Gastrocnemius medialis (tissue), 4 donors: Measurements from ENCODE around the gene TMEM220. TPM values are rescaled to one million over a fixed set of nuclear protein-coding genes. Genes with fewer than 3 reads are reported as not detected.

Experiments used
- ATAC-seq, 2 donors: fragments of 150-250 bp; one replicate each; pipeline ENCODE4 v1.9.1; 2016
- DNase-seq, 2 donors: peaks; one replicate each; pipeline ENCODE4 v3.0.0-alpha.2; 2019
- H3K27ac ChIP-seq, 4 donors: fragments of 200-600 bp; sonication (generic); 1 replicate in 1 of 4; 2 replicates in 3 of 4; pipeline ENCODE4 v1.5.1; 2016 to 2018; ENCODE audit warnings: mild to moderate bottlenecking in 2 of 4, moderate library complexity in 1 of 4
- H3K27me3 ChIP-seq, 3 donors: fragments of 200-600 bp; sonication (generic) in 2 of 3; 1 replicate in 1 of 3; 2 replicates in 2 of 3; pipeline versions ENCODE4 v1.5.1 to v1.6.0; 2016 to 2019; ENCODE audit warnings: mild to moderate bottlenecking in 1 of 3, moderate library complexity in 1 of 3
- H3K36me3 ChIP-seq, 2 donors: fragments of 200-600 bp; sonication (generic) in 1 of 2; one replicate each; pipeline ENCODE4 v1.5.1; 2017 to 2018
- H3K4me1 ChIP-seq, 2 donors: fragments of 200-600 bp; sonication (generic) in 1 of 2; one replicate each; pipeline ENCODE4 v1.5.1; 2016 to 2017; ENCODE audit warnings: mild to moderate bottlenecking in 2 of 2
- H3K4me3 ChIP-seq, 4 donors: fragments of 200-600 bp; sonication (generic) in 3 of 4; 1 replicate in 1 of 4; 2 replicates in 3 of 4; pipeline ENCODE4 v1.5.1; 2016 to 2019; ENCODE audit warnings: mild to moderate bottlenecking in 2 of 4
- H3K9me3 ChIP-seq, 3 donors: fragments of 200-600 bp; sonication (generic) in 2 of 3; 1 replicate in 1 of 3; 2 replicates in 2 of 3; pipeline ENCODE4 v1.5.1; 2016 to 2019
- POLR2A ChIP-seq, 2 donors: fragments of 450-650 bp; IDR thresholded peaks; one replicate each; pipeline ENCODE4 v1.6.1; 2017; ENCODE audit warnings: antibody characterized with exemption in 2 of 2, mild to moderate bottlenecking in 2 of 2, moderate library complexity in 2 of 2
- in situ Hi-C, 4 donors: fragments of 200-750 bp; cut with MboI; loops; one replicate each; pipeline versions ENCODE4 v1.15.0 to v1.8.0; 2017; ENCODE audit warnings: low sequenced_read_pairs in 4 of 4
- intact Hi-C: fragments of 100-400 bp; cut with DNase I; formaldehyde crosslinking; loops from one replicate; pipeline ENCODE4 v1.15.1; 2023; ENCODE audit warnings: low total_unique reads
- total RNA-seq, 4 donors: library from RNA; depleted of rRNA; stranded (reverse); fragments of >200 nt; gene quantifications; one replicate each; pipeline versions ENCODE4 v1.1.0 to v1.2.3, GENCODE V29; 2016
- TF ChIP-seq, protein P1 (sequence below), 5 experiments: fragments of 450-650 bp in 3 of 5; fragments of 200-600 bp in 2 of 5; sonication (generic) in 2 of 5; IDR thresholded peaks in 4 of 5; conservative IDR thresholded peaks in 1 of 5; 1 replicate in 4 of 5; 2 replicates in 1 of 5; pipeline ENCODE4 v1.5.1; 2016 to 2019; ENCODE audit warnings: antibody characterized with exemption in 5 of 5, mild to moderate bottlenecking in 3 of 5, moderate library complexity in 3 of 5

Gene TMEM220
- total RNA-seq, 4 donors from 2014 or later: 3.7 to 8.6 (median 3.9) TPM

DNA sequence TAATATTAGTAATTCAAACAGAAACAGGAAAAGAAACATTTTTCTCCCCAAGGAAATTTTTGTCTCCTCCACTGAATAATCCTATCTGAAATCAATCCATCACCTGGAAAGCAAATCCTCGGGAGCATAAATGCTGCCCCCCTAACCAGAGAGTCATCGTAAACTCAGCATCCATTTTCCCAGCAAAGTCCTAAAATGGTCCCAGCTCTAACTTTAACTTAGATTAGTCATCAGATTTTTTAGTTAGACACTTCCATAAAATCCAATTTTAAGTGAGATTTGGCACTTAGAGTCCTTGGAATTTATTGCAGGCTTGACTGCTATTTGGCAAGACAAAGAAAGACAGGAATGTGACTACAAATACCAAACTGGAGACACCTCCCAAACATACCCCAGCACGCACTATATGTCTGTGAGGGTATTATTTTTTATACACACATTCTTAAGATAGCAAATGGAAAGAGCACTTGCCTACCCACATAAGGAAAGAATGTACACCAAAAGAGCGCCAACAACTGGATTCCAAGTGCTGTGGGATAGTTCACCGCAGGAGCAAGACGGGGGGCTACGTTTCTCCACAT, 47.9 kb downstream of the TMEM220 start:
- no peak for DNase-seq
- Histone ChIP-seq H3K4me1 (no peaks in the 10 kb centered on the region), H3K27ac (no peak overlapping the region), H3K4me3 (no peak overlapping the region), H3K27me3 (no peaks in the 10 kb centered on the region), H3K36me3 (peaks cover 2 to 81% of the 10 kb centered on the region in 2 donors), H3K9me3 (no peaks in the 10 kb centered on the region)
- no peak for ATAC-seq
- intact Hi-C loops: no loop called here
- no peak for TF ChIP-seq POLR2A (IDR thresholded peaks at IDR 0.05)
- TF ChIP-seq, protein P1, sequence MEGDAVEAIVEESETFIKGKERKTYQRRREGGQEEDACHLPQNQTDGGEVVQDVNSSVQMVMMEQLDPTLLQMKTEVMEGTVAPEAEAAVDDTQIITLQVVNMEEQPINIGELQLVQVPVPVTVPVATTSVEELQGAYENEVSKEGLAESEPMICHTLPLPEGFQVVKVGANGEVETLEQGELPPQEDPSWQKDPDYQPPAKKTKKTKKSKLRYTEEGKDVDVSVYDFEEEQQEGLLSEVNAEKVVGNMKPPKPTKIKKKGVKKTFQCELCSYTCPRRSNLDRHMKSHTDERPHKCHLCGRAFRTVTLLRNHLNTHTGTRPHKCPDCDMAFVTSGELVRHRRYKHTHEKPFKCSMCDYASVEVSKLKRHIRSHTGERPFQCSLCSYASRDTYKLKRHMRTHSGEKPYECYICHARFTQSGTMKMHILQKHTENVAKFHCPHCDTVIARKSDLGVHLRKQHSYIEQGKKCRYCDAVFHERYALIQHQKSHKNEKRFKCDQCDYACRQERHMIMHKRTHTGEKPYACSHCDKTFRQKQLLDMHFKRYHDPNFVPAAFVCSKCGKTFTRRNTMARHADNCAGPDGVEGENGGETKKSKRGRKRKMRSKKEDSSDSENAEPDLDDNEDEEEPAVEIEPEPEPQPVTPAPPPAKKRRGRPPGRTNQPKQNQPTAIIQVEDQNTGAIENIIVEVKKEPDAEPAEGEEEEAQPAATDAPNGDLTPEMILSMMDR (IDR thresholded peaks at IDR 0.05 in 4 of 5, conservative IDR thresholded peaks at IDR 0.05 in 1 of 5): no peak
- in situ Hi-C loops: no loop called here

DNA sequence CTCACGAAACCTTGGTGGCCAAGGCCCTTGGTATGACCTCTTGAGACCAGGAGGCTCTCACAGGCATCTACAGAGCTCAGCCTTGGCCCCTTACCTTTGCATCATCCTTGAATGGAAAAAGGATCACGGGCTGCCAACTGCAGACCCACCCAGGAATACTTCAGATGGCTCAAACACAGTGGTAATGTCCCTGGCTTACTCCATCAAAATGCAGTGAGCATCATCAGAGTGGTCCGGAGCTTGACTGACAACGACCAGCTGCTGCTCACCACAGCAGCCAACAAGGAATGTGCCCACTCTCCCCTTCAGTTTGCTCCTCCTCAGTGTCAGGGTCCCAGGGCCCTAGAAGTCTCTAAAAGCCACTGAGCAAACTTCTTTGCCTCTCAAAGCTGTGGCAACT, 55.1 kb downstream of the TMEM220 start:
- H3K36me3 ChIP-seq: peaks cover 0 to 37% of the 10 kb centered on the region in 2 donors
- DNase-seq (no peak), ATAC-seq (no peak)
- no peak overlapping the region for H3K27ac ChIP-seq
- H3K4me3 ChIP-seq: no peak overlapping the region
- no peaks in the 10 kb centered on the region for H3K27me3 ChIP-seq
- in situ Hi-C loops (no loop called here), intact Hi-C loops (no loop called here)
- no peaks in the 10 kb centered on the region for H3K9me3 ChIP-seq
- H3K4me1 ChIP-seq: no peaks in the 10 kb centered on the region
- TF ChIP-seq, protein P1 (IDR thresholded peaks at IDR 0.05 in 4 of 5, conservative IDR thresholded peaks at IDR 0.05 in 1 of 5): no peak

DNA sequence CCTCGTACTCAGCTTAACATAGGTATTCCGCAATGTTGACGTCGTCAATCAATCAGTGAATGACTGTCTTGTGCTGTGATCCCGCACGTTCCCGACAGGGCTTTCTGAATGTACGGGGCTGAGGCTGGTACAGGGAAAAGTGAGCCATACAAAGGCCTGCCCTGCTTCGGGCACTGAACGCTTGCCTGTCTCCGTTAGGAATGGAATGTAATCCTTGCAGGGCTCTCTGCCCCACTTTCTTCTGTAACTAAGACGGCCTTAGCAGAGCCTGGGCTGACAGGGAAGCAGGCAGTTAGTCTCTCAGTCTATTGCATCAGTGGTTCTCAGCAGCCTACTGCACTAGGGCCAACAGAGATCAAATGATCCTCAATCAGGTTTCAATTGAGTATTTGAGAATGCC, 56.5 kb downstream of the TMEM220 start:
- TF ChIP-seq, protein P1 (IDR thresholded peaks at IDR 0.05 in 4 of 5, conservative IDR thresholded peaks at IDR 0.05 in 1 of 5): no peak
- TF ChIP-seq POLR2A (IDR thresholded peaks at IDR 0.05): no peak
- ATAC-seq (peak; percentile 60 to 84), DNase-seq (no peak)
- intact Hi-C loops (no loop called here), in situ Hi-C loops (no loop called here)
- Histone ChIP-seq H3K27me3 (no peaks in the 10 kb centered on the region), H3K4me3 (no peak overlapping the region), H3K36me3 (peaks cover 0 to 27% of the 10 kb centered on the region in 2 donors), H3K9me3 (no peaks in the 10 kb centered on the region), H3K27ac (no peak overlapping the region), H3K4me1 (no peaks in the 10 kb centered on the region)

DNA sequence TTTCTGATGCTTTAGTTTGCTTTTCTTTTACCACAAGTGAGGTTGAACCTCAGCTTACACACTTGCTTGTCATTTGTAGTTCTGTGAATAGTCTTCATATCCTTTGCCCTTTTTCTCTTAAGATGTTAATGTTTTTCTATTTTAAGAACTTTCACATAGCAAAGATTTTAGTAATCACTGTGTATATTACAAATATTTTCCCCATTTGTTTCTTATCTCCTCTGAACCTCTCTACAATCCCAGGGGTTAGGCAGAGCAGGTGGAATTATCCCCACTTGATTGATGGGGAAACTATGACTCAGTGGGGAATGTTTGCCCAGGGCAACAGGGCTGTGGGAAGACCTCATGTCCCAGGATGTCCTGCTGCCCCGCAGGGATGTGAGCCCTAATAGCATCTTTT, 61.0 kb downstream of the TMEM220 start:
- intact Hi-C loops: no loop called here
- DNase-seq: no peak
- Histone ChIP-seq H3K9me3 (no peaks in the 10 kb centered on the region), H3K27me3 (no peaks in the 10 kb centered on the region), H3K4me1 (no peaks in the 10 kb centered on the region), H3K4me3 (no peak overlapping the region), H3K36me3 (no peaks in the 10 kb centered on the region), H3K27ac (no peak overlapping the region)
- no peak for TF ChIP-seq POLR2A (IDR thresholded peaks at IDR 0.05)
- in situ Hi-C loops: no loop called here
- no peak for ATAC-seq

DNA sequence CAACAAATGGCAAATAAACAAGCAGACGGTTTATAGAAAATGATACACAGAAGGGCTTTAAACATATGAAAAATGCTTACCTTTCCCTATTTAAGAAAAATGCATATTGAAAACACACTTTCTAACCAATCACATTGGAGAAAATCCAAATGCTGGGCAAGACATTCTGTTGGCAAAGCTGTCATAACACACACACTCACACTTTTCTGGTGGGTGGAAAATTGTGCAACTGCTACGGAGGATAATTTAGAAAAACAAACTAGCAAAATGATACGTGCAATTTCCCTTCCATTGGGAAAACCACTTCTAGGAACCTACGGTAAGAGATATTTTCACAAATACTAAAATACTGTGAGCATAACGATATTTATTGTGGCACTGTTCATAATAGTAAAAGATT, 62.9 kb downstream of the TMEM220 start:
- H3K4me3 ChIP-seq: no peak overlapping the region
- no peaks in the 10 kb centered on the region for H3K9me3 ChIP-seq
- no peak for ATAC-seq
- no peaks in the 10 kb centered on the region for H3K27me3 ChIP-seq
- H3K27ac ChIP-seq: no peak overlapping the region
- in situ Hi-C loops: no loop called here
- no peaks in the 10 kb centered on the region for H3K4me1 ChIP-seq
- no peaks in the 10 kb centered on the region for H3K36me3 ChIP-seq
- no peak for DNase-seq
- intact Hi-C loops: no loop called here
- TF ChIP-seq, protein P1 (IDR thresholded peaks at IDR 0.05 in 4 of 5, conservative IDR thresholded peaks at IDR 0.05 in 1 of 5): no peak
- no peak for TF ChIP-seq POLR2A (IDR thresholded peaks at IDR 0.05)
